Stimulated activated CD4-positive, alpha-beta T cell treated with anti-CD3 and anti-CD28 coated beads, Interleukin-15, amount 100 ng/mL, for 48 hours (primary cell): Measurements from ENCODE around the gene ZCCHC7.

Experiments
- DNase-seq, 2 donors: peaks; one replicate each; pipeline ENCODE4 v3.0.0-alpha.2; 2020; ENCODE audit warnings: low read depth in 2 of 2

Gene ZCCHC7

GRCh38 chr9:37336150-37336549, 215.8 kb downstream of the ZCCHC7 start:
- no peak for DNase-seq

DNA sequence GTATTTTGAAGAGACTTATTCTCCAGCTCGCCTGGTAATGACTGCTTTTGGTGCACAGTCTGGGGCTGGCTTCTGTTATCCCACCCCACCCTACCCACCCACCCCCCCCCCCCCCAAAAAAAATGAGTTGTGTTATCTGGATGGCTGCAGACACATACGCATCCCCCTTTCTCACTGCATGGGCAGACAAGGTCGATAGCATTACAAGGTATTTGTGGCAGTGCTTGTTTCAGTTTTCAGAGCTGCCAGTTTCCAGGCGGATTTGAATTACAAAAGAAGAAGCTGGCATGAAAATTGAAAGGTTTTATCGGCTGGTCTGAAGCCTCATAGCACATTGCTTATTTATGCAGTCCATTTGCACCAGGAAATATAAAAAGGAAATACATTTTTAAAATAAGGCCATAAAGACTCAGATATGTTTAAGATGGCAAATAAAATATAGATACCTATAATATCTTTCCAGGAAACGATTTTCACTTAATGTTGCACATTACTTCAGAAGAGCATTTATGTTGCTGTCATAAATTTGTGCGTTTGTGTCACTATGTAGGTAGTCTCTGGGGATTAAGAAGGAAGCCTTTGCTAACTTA, 217.0 kb downstream of the ZCCHC7 start:
- DNase-seq = no peak

DNA sequence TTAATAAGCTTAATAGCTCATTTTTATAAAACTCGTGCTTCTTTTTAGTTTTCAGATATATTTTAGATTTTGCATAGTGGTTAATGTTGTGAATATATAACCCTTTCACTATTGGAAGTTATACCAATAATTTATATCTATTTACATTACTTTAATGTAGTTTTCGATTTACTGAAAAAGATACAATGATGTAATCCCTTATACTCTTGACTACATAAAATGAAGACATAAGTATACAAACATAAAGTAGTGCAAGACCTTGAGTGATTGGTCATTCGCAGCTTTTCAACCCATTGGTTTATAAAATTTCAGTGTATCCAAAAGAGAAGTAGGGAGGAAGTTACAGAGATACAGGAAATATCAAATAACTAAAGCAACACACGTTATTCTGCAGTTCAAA, 217.8 kb downstream of the ZCCHC7 start:
- DNase-seq = no peak

DNA sequence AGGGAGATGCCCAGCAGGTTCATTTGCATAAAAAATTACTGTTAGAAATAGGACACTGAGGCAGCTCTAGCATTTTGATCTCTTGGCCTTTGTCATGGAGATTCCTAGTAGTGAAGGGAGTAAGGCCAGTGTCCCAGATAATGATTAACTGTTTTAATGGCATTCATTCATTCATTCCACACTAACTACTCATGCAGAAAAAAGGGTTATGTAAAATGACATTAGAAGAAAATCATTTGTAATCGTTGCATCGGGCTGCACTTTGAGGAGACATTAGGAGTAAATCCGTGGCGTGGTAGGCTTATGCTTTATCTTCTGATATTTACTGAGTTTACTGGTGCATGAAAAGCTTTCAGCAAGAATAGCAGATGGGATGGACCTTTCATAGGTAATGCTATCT, 219.5 kb downstream of the ZCCHC7 start:
- no peak for DNase-seq

- DNase-seq = no peak
These were observed 220.6 kb downstream of the ZCCHC7 start for GRCh38 chr9:37340961-37341360.

GRCh38 chr9:37341704-37342103, 221.3 kb downstream of the ZCCHC7 start:
- no peak for DNase-seq

DNA sequence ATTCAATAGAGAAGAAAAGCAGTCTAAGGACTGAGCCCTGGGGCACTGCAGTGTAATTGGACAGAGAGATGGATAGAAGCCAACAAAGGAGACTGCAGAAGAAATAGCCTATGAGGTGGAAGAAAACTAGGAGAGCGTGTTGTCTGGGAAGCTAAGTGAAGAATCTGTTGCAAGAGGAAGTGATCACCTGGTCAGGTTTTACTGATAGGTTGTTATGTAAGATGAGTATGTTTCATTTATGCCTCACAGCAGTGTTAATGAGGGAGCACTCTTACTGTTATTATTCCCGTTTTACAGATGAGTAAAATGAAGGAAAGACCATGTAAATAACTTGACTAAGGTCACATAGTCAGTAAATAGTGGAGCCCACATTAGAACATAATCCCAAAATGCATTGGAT, 222.1 kb downstream of the ZCCHC7 start:
- no peak for DNase-seq

DNA sequence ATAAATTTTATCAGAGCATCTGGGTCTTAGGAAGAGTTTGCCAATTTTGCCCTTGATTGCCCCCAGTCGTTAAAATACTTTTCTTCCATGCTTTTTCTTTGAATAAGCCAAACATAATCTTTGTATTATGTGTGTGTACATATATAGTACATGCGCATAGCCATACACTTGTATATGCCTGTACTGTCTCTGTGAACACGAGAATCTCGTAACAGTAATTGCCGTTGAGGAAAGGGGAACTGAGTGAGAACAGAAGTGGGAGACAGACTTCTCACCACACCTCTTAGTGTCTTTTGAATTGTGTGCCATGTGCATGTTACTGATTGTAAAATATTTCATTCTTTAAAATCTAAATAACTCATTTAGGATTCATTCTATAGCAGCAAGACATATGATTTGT, 222.5 kb downstream of the ZCCHC7 start:
- DNase-seq = no peak

- DNase-seq = no peak
These were observed 223.3 kb downstream of the ZCCHC7 start for GRCh38 chr9:37343724-37344123.

DNA sequence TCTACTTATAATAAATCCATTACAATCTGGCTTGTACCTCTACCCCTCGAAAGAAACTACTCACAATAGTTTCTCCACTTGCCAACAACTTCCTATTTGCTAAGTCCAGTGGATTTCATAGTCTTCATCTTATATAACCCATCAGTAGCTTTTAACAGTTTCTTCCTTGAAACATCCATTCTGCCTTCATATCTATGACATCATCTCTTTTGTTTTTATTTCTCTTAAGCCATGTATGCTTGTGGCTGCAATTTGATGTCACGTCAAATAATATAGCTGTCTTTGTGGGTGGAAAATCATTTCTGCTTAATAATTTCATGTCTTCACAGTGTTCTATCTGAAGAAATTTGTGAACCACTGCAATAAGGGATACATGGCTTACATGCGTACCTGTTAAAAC, 224.7 kb downstream of the ZCCHC7 start:
- DNase-seq = no peak

- DNase-seq = no peak
These were observed 228.5 kb downstream of the ZCCHC7 start for GRCh38 chr9:37348917-37349316.

DNA sequence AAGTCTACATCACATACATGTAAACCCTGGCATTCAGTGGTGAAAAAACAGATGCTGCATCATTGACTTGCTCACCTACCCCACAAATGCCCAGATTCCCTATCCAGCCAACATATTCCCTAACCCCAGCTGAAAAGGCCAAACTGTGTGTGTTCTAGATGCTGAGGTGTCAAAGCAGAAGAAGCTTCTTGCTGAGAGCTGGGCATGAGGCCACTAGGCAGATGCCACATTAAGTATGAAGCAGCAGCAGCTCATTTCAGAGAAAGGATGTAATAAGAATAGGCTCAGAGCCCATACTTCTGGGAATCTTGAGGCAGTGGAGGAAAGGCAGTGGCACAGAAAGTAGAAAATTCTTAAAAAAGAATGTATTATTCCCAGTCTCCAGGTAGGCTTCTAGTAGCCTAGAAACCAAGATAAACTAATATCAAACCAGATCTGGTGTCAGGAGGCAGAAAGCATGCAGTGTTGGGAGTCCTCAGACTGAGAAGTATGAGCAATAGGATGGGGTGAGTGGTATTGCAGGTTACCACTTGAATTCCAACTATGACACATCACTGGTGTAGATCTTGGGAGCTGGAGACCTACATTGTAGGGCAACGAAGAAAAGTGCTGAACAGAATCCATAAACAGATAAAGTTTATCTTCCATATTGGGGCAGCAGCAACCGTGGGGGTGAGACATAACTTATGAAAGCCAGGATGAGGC, 230.3 kb downstream of the ZCCHC7 start:
- no peak for DNase-seq

DNA sequence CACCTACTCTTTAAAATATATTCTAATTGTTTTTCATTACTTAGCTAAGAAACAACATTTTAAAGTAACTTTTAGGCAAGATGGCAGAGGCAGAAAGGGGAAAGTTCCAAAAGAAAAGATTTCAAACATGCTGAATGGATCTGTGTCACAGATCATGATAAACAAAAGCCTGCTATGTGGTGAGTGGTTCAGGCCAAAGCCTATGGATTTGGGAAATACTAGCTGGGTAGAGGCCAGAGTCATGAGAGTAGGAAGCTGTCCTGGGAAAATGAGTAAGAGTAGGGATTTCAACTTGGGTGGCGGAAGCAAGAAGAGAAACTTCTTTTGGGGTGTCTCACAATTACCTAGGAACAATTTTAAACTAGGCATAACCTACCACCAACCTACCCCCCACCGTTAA, 233.4 kb downstream of the ZCCHC7 start:
- no peak for DNase-seq

- DNase-seq = no peak
These were observed 242.1 kb downstream of the ZCCHC7 start for GRCh38 chr9:37362430-37362829.

DNA sequence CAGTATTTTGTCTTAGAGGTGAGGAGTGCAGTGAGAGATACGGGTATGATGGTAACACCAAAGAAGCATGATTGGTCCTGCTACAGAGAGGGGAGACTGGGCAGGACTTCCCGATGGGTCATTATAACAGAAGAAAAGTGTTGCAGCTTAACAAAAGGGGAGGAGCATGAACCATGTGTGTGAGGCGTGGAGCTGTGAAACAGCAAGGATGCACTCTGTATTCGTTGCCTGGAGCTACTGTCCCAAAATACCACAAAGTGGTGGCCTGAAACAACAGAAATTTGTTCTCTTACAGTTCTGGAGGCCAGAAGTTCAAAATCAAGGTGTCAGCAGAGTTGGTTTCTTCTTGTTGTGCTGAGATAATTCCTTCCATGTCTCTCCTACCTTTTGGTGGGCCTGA, 242.8 kb downstream of the ZCCHC7 start:
- DNase-seq = no peak

DNA sequence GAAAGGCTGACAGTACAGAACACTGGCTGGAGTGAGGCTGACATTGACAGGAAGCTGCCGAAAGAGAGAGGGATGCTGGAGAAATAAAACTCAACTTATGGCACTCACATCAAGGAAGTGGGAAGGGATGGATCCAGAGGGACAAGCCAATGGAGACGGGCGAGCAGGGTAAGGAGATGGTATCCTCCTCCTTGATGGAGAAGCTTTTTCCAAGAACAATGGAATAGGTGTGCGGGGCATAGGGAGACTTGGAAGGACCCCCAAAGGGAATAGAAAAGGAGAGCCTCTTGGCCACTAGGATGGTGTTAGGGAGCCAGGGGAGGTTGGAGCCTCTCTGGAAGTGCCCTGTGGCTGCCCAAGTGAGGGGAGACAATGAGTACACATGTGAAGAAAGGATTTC, 243.8 kb downstream of the ZCCHC7 start:
- no peak for DNase-seq

DNA sequence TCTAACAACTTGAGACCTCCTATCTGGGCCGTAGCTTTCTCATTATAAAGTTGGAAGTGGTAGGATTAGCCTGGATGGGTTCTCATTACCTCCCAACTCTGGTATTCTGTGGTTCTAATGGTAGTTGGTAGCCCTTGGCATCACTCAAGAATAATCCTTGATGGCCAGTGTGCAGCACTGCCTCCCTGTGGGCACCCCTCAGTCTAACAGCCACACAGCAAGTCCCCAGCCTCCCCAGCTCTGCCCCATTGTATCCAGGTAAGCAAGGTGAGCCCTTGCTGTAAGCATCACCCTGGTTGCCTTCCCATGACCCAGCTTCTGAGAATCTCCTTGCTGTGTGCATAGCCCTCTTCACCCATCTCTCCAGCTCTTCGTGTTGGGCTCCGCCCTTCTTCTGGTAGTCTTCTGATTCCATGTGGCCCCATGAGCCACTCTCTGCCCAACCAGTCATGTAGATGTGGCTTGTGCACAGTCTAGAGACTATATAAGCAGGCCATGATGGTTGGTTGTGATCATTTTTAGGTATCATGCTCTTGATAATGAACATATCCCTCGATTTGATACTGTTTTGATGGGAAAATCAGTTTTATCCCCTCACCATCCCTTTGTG, 244.5 kb downstream of the ZCCHC7 start:
- no peak for DNase-seq

GRCh38 chr9:37369671-37370070, 249.3 kb downstream of the ZCCHC7 start:
- DNase-seq = no peak

GRCh38 chr9:37370282-37370681, 249.9 kb downstream of the ZCCHC7 start:
- no peak for DNase-seq

- no peak for DNase-seq
These were observed 250.7 kb downstream of the ZCCHC7 start for GRCh38 chr9:37370968-37371563.

DNA sequence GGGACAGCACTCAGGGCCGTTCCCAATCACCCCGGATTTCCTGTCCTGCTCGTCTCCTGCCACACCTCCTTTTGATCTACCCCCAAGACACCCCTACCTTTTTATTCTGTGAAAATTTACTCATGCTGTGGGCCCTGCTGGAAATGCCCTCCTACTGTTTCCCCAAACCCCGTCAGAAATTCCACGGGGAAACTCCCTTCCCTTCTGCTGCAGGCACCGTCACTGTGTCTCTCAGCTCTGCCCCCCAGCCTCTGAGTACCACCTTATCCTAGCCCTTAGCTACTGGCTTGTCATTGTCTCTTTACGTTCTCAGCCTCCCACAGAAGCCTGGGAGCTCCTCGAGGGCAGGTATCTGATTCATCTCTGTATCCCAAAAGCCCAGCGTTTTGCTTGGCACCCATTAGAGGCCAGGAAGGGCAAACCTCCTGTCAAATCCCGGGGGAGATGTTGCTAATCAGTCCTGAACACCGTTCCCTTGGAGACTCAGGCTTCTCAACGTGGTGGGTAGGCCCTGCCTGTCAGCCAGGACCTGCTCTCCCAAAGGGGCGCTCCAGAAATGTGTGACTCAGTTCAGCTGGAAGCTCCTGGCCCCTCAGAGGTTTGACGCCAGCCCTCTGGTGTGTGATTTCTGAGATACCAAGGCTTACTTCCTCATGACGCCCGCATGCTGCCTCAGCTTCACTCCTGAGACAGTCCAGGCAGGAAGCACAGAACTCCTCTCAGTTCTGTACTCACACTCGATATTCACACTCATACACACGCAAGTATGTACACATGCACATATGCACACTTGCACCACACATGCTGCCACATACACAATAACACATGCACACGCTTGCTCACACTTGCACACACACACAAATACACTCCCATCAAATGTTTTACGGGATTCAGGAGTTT, 251.4 kb downstream of the ZCCHC7 start:
- DNase-seq = no peak

GRCh38 chr9:37372839-37373238, 252.5 kb downstream of the ZCCHC7 start:
- no peak for DNase-seq
